ENCODE results near the gene IMMT.

DNA sequence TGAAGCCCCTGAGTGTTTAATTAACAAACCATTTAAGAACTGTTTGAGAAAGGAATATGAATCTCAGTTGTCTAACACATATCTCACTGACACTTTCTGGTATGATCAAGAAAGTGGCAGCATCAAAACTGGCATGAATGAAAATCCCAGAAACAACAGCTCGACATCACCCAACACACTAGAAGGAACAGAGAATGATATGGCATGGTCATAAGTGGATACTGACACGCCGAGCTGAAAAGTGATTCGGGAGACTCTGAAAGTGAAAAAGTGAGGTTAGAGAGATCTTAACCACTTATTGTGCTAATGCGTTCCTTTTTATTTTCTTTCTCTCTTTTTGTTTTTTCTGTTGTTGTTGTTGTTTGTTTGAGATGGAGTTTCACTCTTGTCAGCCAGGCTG, 41.9 kb upstream of the IMMT start:
- TF ChIP-seq POLR2A (IDR thresholded peaks at IDR 0.05) (no peak), EP300 (IDR thresholded peaks at IDR 0.05) (no peak), POLR2AphosphoS5 (IDR thresholded peaks at IDR 0.05) (no peak)
- TF ChIP-seq, protein P1, sequence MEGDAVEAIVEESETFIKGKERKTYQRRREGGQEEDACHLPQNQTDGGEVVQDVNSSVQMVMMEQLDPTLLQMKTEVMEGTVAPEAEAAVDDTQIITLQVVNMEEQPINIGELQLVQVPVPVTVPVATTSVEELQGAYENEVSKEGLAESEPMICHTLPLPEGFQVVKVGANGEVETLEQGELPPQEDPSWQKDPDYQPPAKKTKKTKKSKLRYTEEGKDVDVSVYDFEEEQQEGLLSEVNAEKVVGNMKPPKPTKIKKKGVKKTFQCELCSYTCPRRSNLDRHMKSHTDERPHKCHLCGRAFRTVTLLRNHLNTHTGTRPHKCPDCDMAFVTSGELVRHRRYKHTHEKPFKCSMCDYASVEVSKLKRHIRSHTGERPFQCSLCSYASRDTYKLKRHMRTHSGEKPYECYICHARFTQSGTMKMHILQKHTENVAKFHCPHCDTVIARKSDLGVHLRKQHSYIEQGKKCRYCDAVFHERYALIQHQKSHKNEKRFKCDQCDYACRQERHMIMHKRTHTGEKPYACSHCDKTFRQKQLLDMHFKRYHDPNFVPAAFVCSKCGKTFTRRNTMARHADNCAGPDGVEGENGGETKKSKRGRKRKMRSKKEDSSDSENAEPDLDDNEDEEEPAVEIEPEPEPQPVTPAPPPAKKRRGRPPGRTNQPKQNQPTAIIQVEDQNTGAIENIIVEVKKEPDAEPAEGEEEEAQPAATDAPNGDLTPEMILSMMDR (IDR thresholded peaks at IDR 0.05) = no peak

All from upper lobe of left lung (tissue), 4 donors.